ENCODE measurements around the gene ELAVL4. TPM values are rescaled to one million over a fixed set of nuclear protein-coding genes. Genes with fewer than 3 reads are reported as not detected.

Gene ELAVL4
- total RNA-seq, 3 donors from 2014 or later (not counting 1 experiment from before 2014, with no cell fraction given), result not detected

- Mint-ChIP-seq H3K9me3 (peaks cover 2 to 3% of the 10 kb centered on the region in 2 donors), H3K4me1 (no peaks in the 10 kb centered on the region), H3K27ac (no peak overlapping the region), H3K27me3 (ENCODE audit: low read depth in 2 of 2) (no peaks in the 10 kb centered on the region), H3K36me3 (no peaks in the 10 kb centered on the region), H3K4me3 (no peak overlapping the region)
- Histone ChIP-seq H3K27me3 (ENCODE audit: control insufficient read depth, insufficient read depth, low read length) (no peaks in the 10 kb centered on the region), H3K4me1 (ENCODE audit: control insufficient read depth, insufficient read depth, low read length) (no peaks in the 10 kb centered on the region), H3K36me3 (ENCODE audit: control insufficient read depth, insufficient read depth, low read length) (no peaks in the 10 kb centered on the region), H3K4me3 (ENCODE audit: low read length) (no peak overlapping the region), H3K27ac (ENCODE audit: low read length) (no peak overlapping the region), H3K9me3 (ENCODE audit: control insufficient read depth, insufficient read depth, low read length) (no peaks in the 10 kb centered on the region)
- ATAC-seq (no peak), DNase-seq (no peak)
- 94% methylated on average over 1 of the region's 1 CpG for WGBS (ENCODE audit: insufficient coverage)
- no peak for TF ChIP-seq CTCF (IDR thresholded peaks at IDR 0.05)
- intact Hi-C loops (cut with micrococcal nuclease), result no loop called here
Measured at GRCh38 chr1:50077273-50077672, 31.4 kb upstream of the ELAVL4 start.

GRCh38 chr1:50080904-50081586 lies 27.7 kb upstream of the ELAVL4 start:
- ATAC-seq (no peak), DNase-seq (peak in 1 of 2 donors; percentile 3)
- Histone ChIP-seq H3K9me3 (ENCODE audit: control insufficient read depth, insufficient read depth, low read length) (no peaks in the 10 kb centered on the region), H3K4me3 (ENCODE audit: low read length) (no peak overlapping the region), H3K36me3 (ENCODE audit: control insufficient read depth, insufficient read depth, low read length) (no peaks in the 10 kb centered on the region), H3K27me3 (ENCODE audit: control insufficient read depth, insufficient read depth, low read length) (no peaks in the 10 kb centered on the region), H3K4me1 (ENCODE audit: control insufficient read depth, insufficient read depth, low read length) (no peaks in the 10 kb centered on the region), H3K27ac (ENCODE audit: low read length) (no peak overlapping the region)
- WGBS (ENCODE audit: insufficient coverage), result 95% methylated on average over 1 of the region's 3 CpGs
- no peak for TF ChIP-seq CTCF (IDR thresholded peaks at IDR 0.05)
- Mint-ChIP-seq H3K4me3 (no peak overlapping the region), H3K4me1 (no peaks in the 10 kb centered on the region), H3K27me3 (ENCODE audit: low read depth in 2 of 2) (no peaks in the 10 kb centered on the region), H3K36me3 (no peaks in the 10 kb centered on the region), H3K9me3 (peaks cover 5% of the 10 kb centered on the region in 2 donors), H3K27ac (no peak overlapping the region)
- intact Hi-C loops (cut with micrococcal nuclease), result no loop called here

- TF ChIP-seq CTCF (IDR thresholded peaks at IDR 0.05), result no peak
- Mint-ChIP-seq H3K36me3 (no peaks in the 10 kb centered on the region), H3K27ac (no peak overlapping the region), H3K4me3 (no peak overlapping the region), H3K27me3 (ENCODE audit: low read depth in 2 of 2) (no peaks in the 10 kb centered on the region), H3K4me1 (no peaks in the 10 kb centered on the region), H3K9me3 (peaks cover 2 to 3% of the 10 kb centered on the region in 2 donors)
- Histone ChIP-seq H3K27me3 (ENCODE audit: control insufficient read depth, insufficient read depth, low read length) (no peaks in the 10 kb centered on the region), H3K9me3 (ENCODE audit: control insufficient read depth, insufficient read depth, low read length) (no peaks in the 10 kb centered on the region), H3K4me1 (ENCODE audit: control insufficient read depth, insufficient read depth, low read length) (no peaks in the 10 kb centered on the region), H3K36me3 (ENCODE audit: control insufficient read depth, insufficient read depth, low read length) (no peaks in the 10 kb centered on the region), H3K27ac (ENCODE audit: low read length) (no peak overlapping the region), H3K4me3 (ENCODE audit: low read length) (no peak overlapping the region)
- no peak for ATAC-seq
- intact Hi-C loops (cut with micrococcal nuclease), result no loop called here
- no peak for DNase-seq
- 63% methylated on average over 1 of the region's 1 CpG for WGBS (ENCODE audit: insufficient coverage)
Measured at GRCh38 chr1:50084389-50084788, 24.3 kb upstream of the ELAVL4 start.

- no peaks in the 10 kb centered on the region for H3K9me3 Mint-ChIP-seq
- Histone ChIP-seq H3K36me3 (ENCODE audit: control insufficient read depth, insufficient read depth, low read length) (no peaks in the 10 kb centered on the region), H3K4me3 (ENCODE audit: low read length) (no peak overlapping the region), H3K9me3 (ENCODE audit: control insufficient read depth, insufficient read depth, low read length) (no peaks in the 10 kb centered on the region), H3K4me1 (ENCODE audit: control insufficient read depth, insufficient read depth, low read length) (no peaks in the 10 kb centered on the region), H3K27ac (ENCODE audit: low read length) (no peak overlapping the region), H3K27me3 (ENCODE audit: control insufficient read depth, insufficient read depth, low read length) (no peaks in the 10 kb centered on the region)
- H3K36me3 Mint-ChIP-seq, result no peaks in the 10 kb centered on the region
- H3K27me3 Mint-ChIP-seq (ENCODE audit: low read depth in 2 of 2), result no peaks in the 10 kb centered on the region
- DNase-seq (no peak), ATAC-seq (no peak)
- no peaks in the 10 kb centered on the region for H3K4me1 Mint-ChIP-seq
- intact Hi-C loops (cut with micrococcal nuclease), result no loop called here
- TF ChIP-seq CTCF (IDR thresholded peaks at IDR 0.05), result no peak
- WGBS (ENCODE audit: insufficient coverage), result 92% methylated on average over 9 of the region's 9 CpGs
- H3K27ac Mint-ChIP-seq, result no peak overlapping the region
- H3K4me3 Mint-ChIP-seq, result no peak overlapping the region
Measured at GRCh38 chr1:50091068-50091467, 17.7 kb upstream of the ELAVL4 start.
